ENCODE data around the gene TOP1.

Gene TOP1

GRCh38 chr20:41172296-41173140 is 143.9 kb downstream of the TOP1 start:
- DNase-seq (ENCODE audit: low read depth, low spot score) = no peak
- no peak overlapping the region for H3K4me3 ChIP-seq (ENCODE audit: low read depth, low read length)
- ChIA-PET CTCF (interaction anchor here (0.5 to 12.7 kb wide), 54 partner anchors 8 to 308 kb away, joined by 3 to 404 read pairs (median 5); partner anchors contain the start of gene LPIN3), POLR2A (interaction anchor here (0.7 kb wide), 2 partner anchors 22 to 157 kb away, joined by 3 read pairs; no protein-coding TSS in a partner anchor)
- no peak for TF ChIP-seq CTCF (IDR thresholded peaks at IDR 0.05; ENCODE audit: insufficient read depth, low read length, missing control alignments)

GRCh38 chr20:41173161-41173721 is 144.6 kb downstream of the TOP1 start:
- peak; percentile 98 for TF ChIP-seq CTCF (IDR thresholded peaks at IDR 0.05; ENCODE audit: insufficient read depth, low read length, missing control alignments)
- CTCF ChIA-PET = interaction anchor here (0.5 to 12.7 kb wide), 55 partner anchors 8 to 307 kb away, joined by 3 to 404 read pairs (median 5); partner anchors contain the start of gene LPIN3
- POLR2A ChIA-PET = interaction anchor here (0.7 kb wide), 1 partner anchor 157 kb away, joined by 3 read pairs; no protein-coding TSS in a partner anchor
- DNase-seq (ENCODE audit: low read depth, low spot score) = no peak
- no peak overlapping the region for H3K4me3 ChIP-seq (ENCODE audit: low read depth, low read length)

GRCh38 chr20:41173791-41174341 is 145.2 kb downstream of the TOP1 start:
- POLR2A ChIA-PET = no interaction called here

More at GRCh38 chr20:41173791-41174341, 145.2 kb downstream of the TOP1 start:
- CTCF ChIA-PET = interaction anchor here (0.6 to 12.7 kb wide), 35 partner anchors 8 to 306 kb away, joined by 3 to 404 read pairs (median 5); partner anchors contain the start of gene LPIN3
- DNase-seq (ENCODE audit: low read depth, low spot score) = no peak
- H3K4me3 ChIP-seq (ENCODE audit: low read depth, low read length) = no peak overlapping the region
- TF ChIP-seq CTCF (IDR thresholded peaks at IDR 0.05; ENCODE audit: insufficient read depth, low read length, missing control alignments) = no peak

Measured in AG04449 (cell line).